Trophoblast cell (in vitro differentiated cells and primary cell): ENCODE results near the gene NAXE. TPM values are rescaled to one million over a fixed set of nuclear protein-coding genes. Genes with fewer than 3 reads are reported as not detected.
A peak's percentile ranks its signal among the peaks of the same experiment; 100 is the strongest.

Source experiments
- DNase-seq, 2 donors: peaks; one replicate each; pipeline ENCODE4 v3.0.0-alpha.2; 2016
- H2AFZ ChIP-seq: 2 replicates; pipeline ENCODE4 v1.6.1; 2013; ENCODE audit warnings: low read length, moderate library complexity, mild to moderate bottlenecking; ENCODE audit not compliant: insufficient read depth, poor library complexity
- H2AK5ac ChIP-seq: 2 replicates; pipeline ENCODE4 v1.6.1; 2013; ENCODE audit warnings: mild to moderate bottlenecking, low read length
- H2BK120ac ChIP-seq: 2 replicates; pipeline ENCODE4 v1.6.1; 2013; ENCODE audit warnings: low read length, mild to moderate bottlenecking, moderate library complexity; ENCODE audit not compliant: insufficient read depth, poor library complexity
- H2BK12ac ChIP-seq: 2 replicates; pipeline ENCODE4 v1.6.1; 2013; ENCODE audit warnings: mild to moderate bottlenecking, low read length, moderate library complexity
- H2BK5ac ChIP-seq: 2 replicates; pipeline ENCODE4 v1.6.1; 2013; ENCODE audit warnings: low read length, low read depth, moderate library complexity, mild to moderate bottlenecking; ENCODE audit not compliant: poor library complexity
- H3K14ac ChIP-seq: 2 replicates; pipeline ENCODE4 v1.6.1; 2013; ENCODE audit warnings: mild to moderate bottlenecking, low read length
- H3K18ac ChIP-seq: 2 replicates; pipeline ENCODE4 v1.6.1; 2013; ENCODE audit warnings: mild to moderate bottlenecking, low read length
- H3K23ac ChIP-seq: 2 replicates; pipeline ENCODE4 v1.6.1; 2013; ENCODE audit warnings: low read length
- H3K27ac ChIP-seq: 2 replicates; pipeline ENCODE4 v1.5.1; 2013; ENCODE audit warnings: low read depth, mild to moderate bottlenecking, inconsistent platforms, low read length, moderate library complexity
- H3K27me3 ChIP-seq: 2 replicates; pipeline ENCODE4 v1.6.1; 2013; ENCODE audit warnings: inconsistent platforms, mild to moderate bottlenecking, low read length, moderate library complexity; ENCODE audit not compliant: insufficient read depth
- H3K36me3 ChIP-seq, 2 experiments: 1 replicate in 1 of 2; 2 replicates in 1 of 2; pipeline ENCODE4 v1.6.1; 2013; ENCODE audit warnings: low read length in 2 of 2, mild to moderate bottlenecking in 2 of 2, moderate library complexity in 1 of 2; ENCODE audit not compliant: insufficient read depth in 2 of 2, control insufficient read depth in 1 of 2
- H3K4ac ChIP-seq: 2 replicates; pipeline ENCODE4 v1.6.1; 2013; ENCODE audit warnings: low read depth, mild to moderate bottlenecking, low read length, moderate library complexity
- H3K4me1 ChIP-seq, 2 experiments: 1 replicate in 1 of 2; 2 replicates in 1 of 2; pipeline ENCODE4 v1.6.1; 2013; ENCODE audit warnings: low read length in 2 of 2, mild to moderate bottlenecking in 2 of 2, moderate library complexity in 1 of 2; ENCODE audit not compliant: insufficient read depth in 2 of 2, control insufficient read depth in 1 of 2
- H3K4me2 ChIP-seq: 2 replicates; pipeline ENCODE4 v1.6.1; 2013; ENCODE audit warnings: inconsistent platforms, mild to moderate bottlenecking, low read length, moderate library complexity
- H3K4me3 ChIP-seq: 2 replicates; pipeline ENCODE4 v1.5.1; 2013; ENCODE audit warnings: mild to moderate bottlenecking, low read depth, low read length, inconsistent platforms
- H3K79me1 ChIP-seq: one replicate; pipeline ENCODE4 v1.6.1; 2013; ENCODE audit warnings: low read length
- H3K79me2 ChIP-seq: 2 replicates; pipeline ENCODE4 v1.6.1; 2013; ENCODE audit warnings: low read length, mild to moderate bottlenecking; ENCODE audit not compliant: control insufficient read depth, insufficient read depth, poor library complexity
- H3K9ac ChIP-seq: 2 replicates; pipeline ENCODE4 v1.6.1; 2013; ENCODE audit warnings: mild to moderate bottlenecking, low read length
- H3K9me3 ChIP-seq: 2 replicates; pipeline ENCODE4 v1.6.1; 2013; ENCODE audit warnings: low read depth, mild to moderate bottlenecking, control low read depth, inconsistent platforms, low read length; ENCODE audit not compliant: insufficient read depth
- H4K12ac ChIP-seq: 2 replicates; pipeline ENCODE4 v1.6.1; 2013; ENCODE audit warnings: low read depth, mild to moderate bottlenecking, low read length, moderate library complexity
- H4K8ac ChIP-seq: 2 replicates; pipeline ENCODE4 v1.6.1; 2013; ENCODE audit warnings: low read depth, mild to moderate bottlenecking, low read length, moderate library complexity
- H4K91ac ChIP-seq: one replicate; pipeline ENCODE4 v1.6.1; 2013; ENCODE audit warnings: low read depth, mild to moderate bottlenecking, low read length, moderate library complexity
- WGBS: extraction: QIAGEN DNeasy Blood & Tissue Kit; methylation state at CpG from one replicate; pipeline ENCODE4 v1.1.7; 2013; ENCODE audit warnings: missing lambda C conversion rate; ENCODE audit not compliant: insufficient read length, insufficient coverage; ENCODE audit errors: extremely low coverage; 5-methylcytosine and 5-hydroxymethylcytosine counted together
- polyA plus RNA-seq: library from polyadenylated mRNA; stranded (reverse); fragments of 200-250 nt; gene quantifications from 2 replicates; pipeline ENCODE4 v1.2.3, GENCODE V29; 2013

The NAXE gene
- 46.9 and 47.2 TPM in 2 replicates for polyA plus RNA-seq

DNA sequence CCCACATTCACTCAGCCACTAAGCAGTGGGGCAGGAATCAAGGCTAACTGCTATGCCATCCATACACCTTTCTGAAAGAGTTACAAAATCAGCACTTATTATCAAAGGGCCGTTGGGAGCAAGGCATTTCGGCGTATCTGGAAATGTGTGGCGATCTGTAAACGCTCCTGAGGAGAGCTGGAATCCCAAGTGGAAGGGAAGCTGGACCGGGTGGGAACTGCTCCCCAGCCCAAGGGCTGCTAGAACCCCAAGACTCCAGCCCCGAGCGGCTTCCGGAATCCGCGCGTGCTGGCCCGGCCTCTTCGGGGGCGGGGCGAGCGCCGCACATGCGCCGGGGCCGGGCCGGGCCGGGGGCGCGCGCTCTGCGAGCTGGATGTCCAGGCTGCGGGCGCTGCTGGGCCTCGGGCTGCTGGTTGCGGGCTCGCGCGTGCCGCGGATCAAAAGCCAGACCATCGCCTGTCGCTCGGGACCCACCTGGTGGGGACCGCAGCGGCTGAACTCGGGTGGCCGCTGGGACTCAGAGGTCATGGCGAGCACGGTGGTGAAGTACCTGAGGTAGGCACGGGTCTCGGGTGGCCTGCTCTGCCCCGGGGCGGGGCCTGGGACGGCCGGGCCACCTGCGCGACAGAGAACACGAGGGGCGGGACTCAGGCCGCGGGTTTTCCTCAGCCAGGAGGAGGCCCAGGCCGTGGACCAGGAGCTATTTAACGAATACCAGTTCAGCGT lies at the start of gene NAXE:
NAXE (plus strand) TSS at position 345 of the 726 bp plus-strand sequence; CDS start at position 374, 29 bp downstream.
- Histone ChIP-seq H3K36me3 (peaks cover 29 to 32% of the 10 kb centered on the region in 2 experiments), H3K9me3 (no peaks in the 10 kb centered on the region), H3K4me2 (peak within 1 kb of the TSS; percentile 93), H3K27me3 (no peaks in the 10 kb centered on the region), H4K12ac (peak within 1 kb of the TSS; percentile 90), H3K4ac (peak within 1 kb of the TSS; percentile 30), H2BK120ac (peak within 1 kb of the TSS; percentile 65), H3K14ac (peak within 1 kb of the TSS; percentile 86), H2BK5ac (peak within 1 kb of the TSS; percentile 42), H2AFZ (peak within 1 kb of the TSS; percentile 42), H3K9ac (peak within 1 kb of the TSS; percentile 82), H3K4me1 (peaks cover 3 to 8% of the 10 kb centered on the region in 2 experiments), H3K79me1 (peaks cover 6% of the 10 kb centered on the region), H3K79me2 (peaks cover 6% of the 10 kb centered on the region), H3K4me3 (peak within 1 kb of the TSS; percentile 79), H2AK5ac (peak within 1 kb of the TSS; percentile 16), H4K8ac (peak within 1 kb of the TSS; percentile 94), H2BK12ac (no peak within 1 kb of the TSS), H3K18ac (peak within 1 kb of the TSS; percentile 91), H3K27ac (peak within 1 kb of the TSS; percentile 39), H3K23ac (no peak within 1 kb of the TSS), H4K91ac (peak within 1 kb of the TSS; percentile 65)
- no CpG with 5 or more reads among the region's 60 CpGs for WGBS
- peak; percentile 80 to 87 for DNase-seq

DNA sequence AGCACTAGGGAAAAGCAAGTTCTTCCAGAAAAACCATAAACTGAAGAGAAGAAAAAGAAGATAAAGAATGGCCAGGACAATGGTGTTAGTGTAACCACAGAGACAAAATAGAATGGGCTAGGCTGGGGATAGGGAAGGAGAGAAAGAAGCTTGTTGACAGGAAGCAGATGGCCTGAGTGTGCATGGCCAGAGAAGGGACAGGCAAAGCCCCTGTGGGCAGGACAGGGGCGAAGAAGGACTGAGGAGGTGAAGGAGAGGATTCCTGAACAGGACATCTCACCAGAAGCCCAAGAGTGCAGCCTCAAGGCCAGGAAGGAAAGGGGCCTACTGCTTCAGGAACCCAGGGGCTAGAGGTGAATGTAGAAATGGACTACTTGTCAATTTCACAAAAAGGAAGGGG lies 48.5 kb upstream of the NAXE start:
- Histone ChIP-seq H3K18ac (no peak overlapping the region), H3K14ac (no peak overlapping the region), H3K4me1 (peaks cover 17 to 25% of the 10 kb centered on the region in 2 experiments), H2BK12ac (no peak overlapping the region), H3K4me3 (no peak overlapping the region), H2BK5ac (peak overlapping the region; percentile 4), H4K12ac (no peak overlapping the region), H3K23ac (no peak overlapping the region), H4K91ac (no peak overlapping the region), H3K36me3 (peaks cover 36 to 47% of the 10 kb centered on the region in 2 experiments), H3K27ac (peak overlapping the region; percentile 66), H3K27me3 (no peaks in the 10 kb centered on the region), H4K8ac (no peak overlapping the region), H3K9me3 (no peaks in the 10 kb centered on the region), H2BK120ac (no peak overlapping the region), H3K4ac (no peak overlapping the region), H3K9ac (no peak overlapping the region), H2AFZ (no peak overlapping the region), H2AK5ac (no peak overlapping the region), H3K4me2 (peak overlapping the region; percentile 11), H3K79me1 (peaks cover 6% of the 10 kb centered on the region), H3K79me2 (no peaks in the 10 kb centered on the region)
- WGBS: no CpG with 5 or more reads among the region's 1 CpG
- DNase-seq: peak in 1 of 2 donors; percentile 66

DNA sequence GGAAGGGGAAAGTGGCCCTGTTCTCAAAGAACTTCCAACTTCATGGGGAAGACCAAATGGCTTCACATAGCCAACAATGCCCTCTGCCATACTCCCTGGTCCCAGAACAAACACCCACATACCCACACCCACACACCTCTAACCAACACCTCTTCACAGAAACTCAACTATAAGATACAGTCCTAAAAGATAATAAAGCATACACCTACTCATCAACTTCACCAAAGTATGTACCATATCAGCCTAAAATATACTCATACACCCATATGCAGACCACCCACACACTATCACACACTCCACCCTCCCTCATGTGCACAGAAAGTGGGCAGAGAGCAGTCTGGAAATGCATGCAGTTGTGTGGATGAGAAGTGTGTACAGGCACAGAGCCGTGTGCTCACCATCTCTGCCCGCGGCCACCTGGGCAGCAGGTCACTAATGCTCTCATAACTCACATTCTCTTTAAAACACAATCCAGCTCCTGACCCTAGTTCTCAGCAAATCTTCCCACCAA lies 46.9 kb upstream of the NAXE start:
- Histone ChIP-seq H3K9me3 (no peaks in the 10 kb centered on the region), H3K4ac (no peak overlapping the region), H2AK5ac (no peak overlapping the region), H3K4me1 (peaks cover 20 to 25% of the 10 kb centered on the region in 2 experiments), H3K14ac (no peak overlapping the region), H2BK12ac (no peak overlapping the region), H3K4me2 (no peak overlapping the region), H3K27me3 (no peaks in the 10 kb centered on the region), H3K9ac (no peak overlapping the region), H2BK120ac (no peak overlapping the region), H4K91ac (no peak overlapping the region), H3K18ac (no peak overlapping the region), H3K36me3 (peaks cover 33 to 44% of the 10 kb centered on the region in 2 experiments), H3K27ac (no peak overlapping the region), H4K8ac (no peak overlapping the region), H3K79me1 (peaks cover 6% of the 10 kb centered on the region), H3K4me3 (no peak overlapping the region), H4K12ac (no peak overlapping the region), H3K79me2 (no peaks in the 10 kb centered on the region), H2BK5ac (no peak overlapping the region), H3K23ac (no peak overlapping the region), H2AFZ (no peak overlapping the region)
- no peak for DNase-seq
- no CpG with 5 or more reads among the region's 3 CpGs for WGBS

DNA sequence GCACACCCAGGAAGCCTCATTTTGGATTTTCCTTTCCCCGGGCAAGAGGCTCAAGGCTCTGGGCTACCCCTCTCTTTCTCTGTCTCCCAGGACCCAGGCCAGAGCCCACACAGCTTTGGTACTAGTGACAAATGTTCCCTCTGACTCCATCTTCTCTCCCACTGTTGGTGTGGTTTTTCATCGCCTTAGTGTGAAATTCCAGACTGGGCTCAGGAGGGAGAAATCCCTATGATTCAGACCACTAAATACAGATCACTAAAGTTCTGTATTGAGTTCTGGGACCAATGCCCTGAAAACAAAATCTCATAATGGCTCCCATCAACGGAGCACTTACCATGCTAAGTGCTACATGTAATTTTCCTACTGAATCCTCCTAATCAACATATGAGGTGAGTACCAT lies 45.3 kb upstream of the NAXE start:
- Histone ChIP-seq H2BK120ac (no peak overlapping the region), H2AK5ac (no peak overlapping the region), H2AFZ (no peak overlapping the region), H3K14ac (no peak overlapping the region), H4K8ac (no peak overlapping the region), H3K36me3 (peaks cover 24 to 45% of the 10 kb centered on the region in 2 experiments), H3K79me1 (peaks cover 6% of the 10 kb centered on the region), H4K12ac (no peak overlapping the region), H3K4ac (no peak overlapping the region), H3K4me2 (no peak overlapping the region), H3K9me3 (no peaks in the 10 kb centered on the region), H3K9ac (no peak overlapping the region), H3K27ac (no peak overlapping the region), H2BK12ac (no peak overlapping the region), H3K4me3 (no peak overlapping the region), H2BK5ac (no peak overlapping the region), H3K4me1 (peaks cover 20 to 25% of the 10 kb centered on the region in 2 experiments), H4K91ac (no peak overlapping the region), H3K18ac (no peak overlapping the region), H3K27me3 (no peaks in the 10 kb centered on the region), H3K79me2 (no peaks in the 10 kb centered on the region), H3K23ac (no peak overlapping the region)
- no peak for DNase-seq
- WGBS: no CpG with 5 or more reads among the region's 3 CpGs
